GM11168 (cell line): ENCODE data around the gene SLC2A2.

Experiments
- in situ Hi-C: fragments of 300-500 bp; cut with MboI; formaldehyde crosslinking; loops from one replicate; pipeline ENCODE4 v1.12.0; 2022; ENCODE audit warnings: low sequenced_read_pairs; ENCODE audit not compliant: unreplicated experiment

The SLC2A2 gene

DNA sequence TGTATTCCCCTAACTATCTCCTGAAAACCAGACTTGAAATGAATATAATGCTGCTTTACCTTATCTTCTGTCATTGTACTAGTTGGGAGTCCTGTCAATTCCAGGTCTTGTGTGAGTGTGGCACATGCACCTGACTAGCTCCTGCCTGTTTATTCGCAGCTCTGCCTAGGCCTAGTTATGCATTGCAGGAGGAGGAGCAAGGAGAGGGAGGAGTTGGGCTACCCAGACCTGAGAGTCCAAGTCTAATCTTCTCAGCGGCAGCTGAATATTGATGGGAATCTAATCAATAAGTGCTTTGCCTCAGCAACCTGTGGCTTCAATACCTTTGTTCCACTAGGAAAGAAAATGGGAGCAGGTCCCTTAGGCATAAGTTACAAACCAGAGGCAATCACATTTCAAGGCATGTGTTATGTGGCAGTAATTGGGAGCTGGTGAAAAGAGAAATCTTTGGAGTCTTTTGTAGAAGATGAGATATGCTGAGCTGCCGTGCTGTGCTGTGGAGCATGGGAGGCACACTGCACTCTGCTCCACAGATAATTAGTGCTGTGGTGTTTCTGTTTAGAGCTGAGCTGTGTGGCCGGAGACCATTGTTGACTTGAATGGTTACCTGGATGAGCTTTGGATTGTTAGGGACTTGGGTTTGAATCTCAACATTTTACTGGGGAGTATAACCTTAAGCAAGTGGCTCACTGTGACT lies at the start of gene SLC2A2:
TSS of gene SLC2A2 (minus strand) at position 124 of the 697 bp plus-strand sequence. CDS start at position 74, 50 bp downstream.
- in situ Hi-C loops = no loop called here

DNA sequence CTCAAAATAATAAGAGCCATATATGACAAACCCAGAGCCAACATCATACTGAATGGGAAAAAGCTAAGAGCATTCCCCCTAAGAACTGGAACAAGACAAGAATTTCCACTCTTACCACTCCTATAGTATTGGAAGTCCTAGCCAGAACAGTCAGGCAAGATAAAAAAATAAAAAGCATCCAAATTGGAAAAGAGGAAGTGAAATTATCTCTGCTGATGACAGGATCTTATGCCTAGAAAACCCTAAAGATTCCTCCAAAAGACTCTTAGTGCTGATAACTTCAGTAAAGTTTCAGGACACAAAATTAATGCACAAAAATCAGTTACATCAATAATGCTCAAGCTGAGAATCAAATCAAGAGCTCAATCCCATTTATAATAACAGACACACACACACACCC lies 45.9 kb upstream of the SLC2A2 start:
- in situ Hi-C loops = no loop called here

DNA sequence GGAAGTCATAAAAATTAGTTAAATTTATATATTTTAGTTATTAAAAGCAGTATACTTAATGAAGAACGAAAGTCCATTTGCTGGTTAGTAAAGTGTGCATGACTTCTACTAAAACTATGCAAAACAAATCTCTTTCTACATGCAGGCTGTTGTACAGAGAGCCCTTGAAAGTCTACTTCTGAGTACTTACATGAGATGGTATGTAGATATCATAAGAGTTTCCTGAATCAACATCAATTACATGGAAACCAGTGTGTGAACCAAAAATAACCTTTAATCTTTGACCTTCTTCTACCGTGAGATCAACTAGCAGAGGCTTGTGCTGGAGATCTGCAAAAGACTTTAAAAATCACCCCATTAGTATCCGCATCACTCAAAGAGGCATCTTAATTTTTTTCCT lies 42.1 kb upstream of the SLC2A2 start:
- in situ Hi-C loops = no loop called here

DNA sequence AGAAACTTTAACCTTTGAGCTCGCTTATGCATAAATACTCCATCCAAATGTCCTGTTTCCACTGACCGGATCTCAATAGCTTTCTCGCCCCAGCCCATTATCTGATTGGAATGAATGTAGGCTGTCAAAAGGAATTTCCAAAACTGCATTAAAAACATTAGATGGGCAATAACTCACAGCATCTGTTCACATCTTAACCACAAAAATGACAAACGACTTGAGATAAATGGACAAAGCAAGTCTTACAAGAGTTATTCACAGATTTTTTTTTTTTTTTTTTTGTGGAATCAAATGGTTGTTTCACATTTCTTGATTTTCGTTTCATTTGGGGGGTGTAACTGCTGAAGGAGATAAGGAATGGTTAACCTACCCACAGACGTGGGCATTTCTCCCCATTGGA lies 39.7 kb upstream of the SLC2A2 start:
- in situ Hi-C loops = no loop called here

DNA sequence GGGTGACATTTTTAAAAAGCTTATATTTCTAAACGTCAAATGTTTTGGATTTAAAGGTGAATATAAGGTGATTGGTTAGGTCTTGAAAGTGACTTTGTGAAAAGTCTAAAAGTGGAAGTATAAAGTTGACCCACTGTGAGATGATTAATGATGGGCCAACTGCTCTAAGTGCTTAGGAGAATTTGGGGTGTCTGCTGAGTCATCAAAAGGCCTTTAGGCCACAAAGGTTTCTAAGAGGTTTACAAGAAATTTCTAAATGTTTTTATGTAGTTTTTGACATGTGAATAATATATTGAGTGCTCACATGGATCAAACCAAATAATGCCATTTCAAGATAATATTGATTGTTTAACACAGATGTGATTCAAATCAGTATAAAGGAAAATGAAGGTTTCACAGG lies 39.2 kb upstream of the SLC2A2 start:
- in situ Hi-C loops = no loop called here

DNA sequence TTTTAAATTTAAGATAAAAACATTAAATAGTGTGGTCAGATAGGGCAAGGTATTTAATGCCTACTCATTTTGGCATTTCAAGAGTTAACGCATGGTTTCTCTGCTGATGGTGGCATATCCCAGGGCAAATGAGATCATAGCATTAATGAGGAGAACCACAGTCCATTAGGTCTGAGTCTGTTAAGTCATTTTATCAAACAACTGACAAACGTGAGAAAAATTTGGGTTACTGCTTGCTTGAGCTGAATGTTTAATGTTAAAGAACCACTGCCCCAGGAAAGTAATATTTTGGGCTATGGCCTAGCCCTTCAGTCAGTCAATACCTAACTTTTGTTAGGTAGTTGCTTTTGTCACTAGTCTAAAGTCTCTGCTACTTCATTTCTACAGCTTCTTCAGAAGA lies 37.9 kb upstream of the SLC2A2 start:
- in situ Hi-C loops = no loop called here

DNA sequence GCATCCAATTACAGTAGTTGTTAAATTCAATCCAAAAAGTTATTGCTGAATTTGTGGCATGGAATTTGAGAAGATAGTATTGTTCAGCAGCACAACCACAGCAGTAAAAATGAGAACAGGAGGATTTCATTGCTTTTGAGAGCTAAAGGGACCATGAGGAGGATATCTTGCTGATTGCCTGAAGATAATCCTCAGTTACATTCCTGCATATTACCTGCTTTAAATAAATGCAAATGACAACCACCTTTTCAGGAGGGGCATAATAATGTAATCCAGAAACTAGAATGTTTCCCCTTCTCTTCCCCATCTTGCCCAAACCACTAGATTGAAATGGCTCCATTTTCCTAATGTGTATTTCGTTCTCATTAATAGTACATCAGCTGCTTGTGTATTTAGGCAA lies 35.2 kb upstream of the SLC2A2 start:
- in situ Hi-C loops = no loop called here

DNA sequence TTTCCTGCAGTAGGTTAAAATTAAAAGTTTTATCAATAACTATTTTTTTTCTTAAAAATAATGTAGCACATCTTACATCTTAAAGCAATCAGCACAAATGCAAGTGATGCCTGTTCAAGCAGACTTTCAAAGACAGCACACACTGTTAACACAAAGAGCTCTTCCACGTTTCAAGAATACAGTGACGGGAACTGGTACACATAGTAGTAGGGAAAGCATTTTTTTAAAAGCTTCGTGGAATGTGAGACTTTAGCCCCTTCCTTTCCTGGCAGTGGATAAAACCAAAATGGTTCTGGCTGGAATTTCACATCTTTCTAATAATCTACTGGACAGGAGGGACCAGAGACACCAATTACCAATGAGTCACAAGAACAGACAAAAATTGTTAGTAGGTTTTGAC lies 33.5 kb upstream of the SLC2A2 start:
- in situ Hi-C loops = no loop called here

DNA sequence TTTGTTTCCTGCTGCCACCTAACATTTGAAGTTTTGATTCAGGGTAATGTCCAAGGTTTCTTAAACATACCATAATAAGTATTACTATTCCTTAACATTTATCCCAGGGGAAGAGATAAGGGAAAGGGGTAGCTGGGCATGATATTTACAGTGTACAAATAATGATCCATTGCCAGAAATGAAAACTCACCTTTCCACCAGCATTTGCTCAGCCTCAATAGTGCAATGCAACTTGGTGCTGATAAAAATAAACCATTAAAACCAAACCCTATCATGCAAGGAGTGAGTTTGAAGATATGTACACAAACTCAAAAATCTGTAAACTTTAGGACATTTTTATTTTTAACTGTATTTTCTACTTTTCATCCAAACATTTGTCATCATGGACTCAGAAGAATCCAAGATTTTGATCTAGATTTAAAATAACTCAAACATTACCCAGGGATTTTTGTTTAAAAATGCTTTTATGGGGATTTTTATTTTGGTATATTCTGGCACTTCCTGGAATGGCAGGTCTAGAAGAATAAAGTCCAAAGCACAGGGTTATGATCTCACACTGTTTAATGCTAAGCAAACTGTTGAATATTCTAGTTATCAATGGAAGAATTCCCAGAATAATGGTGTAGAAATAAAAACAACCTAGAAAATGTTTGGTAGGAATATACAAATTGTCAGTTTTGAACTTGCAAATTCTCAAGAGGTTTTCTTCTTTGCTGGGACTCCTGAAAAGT lies 32.5 kb upstream of the SLC2A2 start:
- in situ Hi-C loops = no loop called here

DNA sequence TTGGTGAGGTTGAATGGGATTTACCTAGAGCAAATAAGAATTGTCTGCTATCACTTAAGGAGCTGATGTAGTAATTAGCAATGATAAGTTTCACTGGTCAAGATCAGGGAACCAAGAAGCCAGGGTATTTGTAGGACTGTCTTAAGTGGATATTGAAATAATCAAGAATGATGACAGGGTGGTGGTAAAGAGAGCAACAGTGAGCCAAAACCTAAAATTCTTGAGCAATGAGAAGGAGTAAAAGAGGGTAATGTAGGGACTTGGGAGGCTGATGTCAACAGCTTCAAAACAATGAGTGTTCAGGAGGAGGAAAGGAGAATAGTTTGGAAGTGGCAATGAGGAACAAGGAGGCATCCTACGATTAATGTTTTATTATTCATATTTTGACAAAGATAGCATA lies 31.5 kb upstream of the SLC2A2 start:
- in situ Hi-C loops = no loop called here

DNA sequence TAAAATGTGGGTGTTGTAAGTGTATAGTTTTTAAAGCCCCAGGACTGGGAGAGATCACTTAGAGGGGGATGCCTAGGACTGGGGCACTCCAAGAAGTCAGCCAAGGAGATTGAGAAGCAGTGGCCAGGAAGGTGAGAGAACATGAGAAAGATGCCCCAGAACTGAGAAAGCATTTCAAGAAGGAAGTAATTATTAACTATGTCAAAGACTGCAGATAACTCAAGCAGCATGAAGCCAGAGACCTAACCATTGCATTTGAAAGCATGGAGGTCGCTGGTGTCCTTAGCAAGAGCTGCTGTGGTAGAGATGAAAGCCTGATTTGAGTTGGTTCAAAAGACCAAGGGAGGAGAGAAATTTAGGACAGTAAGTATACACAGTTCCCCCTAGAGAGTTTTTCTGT lies 30.6 kb upstream of the SLC2A2 start:
- in situ Hi-C loops = no loop called here

DNA sequence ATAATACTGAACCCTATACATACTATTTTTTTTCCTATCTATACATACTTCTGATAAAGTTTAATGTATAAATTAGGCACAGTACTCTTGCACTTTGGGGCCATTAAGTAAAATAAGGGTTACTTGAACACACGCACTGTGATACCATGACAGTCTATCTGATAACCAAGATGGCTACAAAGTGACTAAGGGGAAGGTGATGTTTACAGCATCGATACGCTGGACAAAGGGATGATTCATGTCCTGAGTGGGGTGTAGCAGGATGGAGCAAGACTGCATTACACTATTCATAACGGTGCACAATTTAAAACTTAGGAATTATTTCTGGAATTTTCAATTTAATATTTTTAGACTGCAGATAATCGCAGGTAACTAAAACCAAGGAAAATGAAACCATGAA lies 30.0 kb upstream of the SLC2A2 start:
- in situ Hi-C loops = no loop called here

DNA sequence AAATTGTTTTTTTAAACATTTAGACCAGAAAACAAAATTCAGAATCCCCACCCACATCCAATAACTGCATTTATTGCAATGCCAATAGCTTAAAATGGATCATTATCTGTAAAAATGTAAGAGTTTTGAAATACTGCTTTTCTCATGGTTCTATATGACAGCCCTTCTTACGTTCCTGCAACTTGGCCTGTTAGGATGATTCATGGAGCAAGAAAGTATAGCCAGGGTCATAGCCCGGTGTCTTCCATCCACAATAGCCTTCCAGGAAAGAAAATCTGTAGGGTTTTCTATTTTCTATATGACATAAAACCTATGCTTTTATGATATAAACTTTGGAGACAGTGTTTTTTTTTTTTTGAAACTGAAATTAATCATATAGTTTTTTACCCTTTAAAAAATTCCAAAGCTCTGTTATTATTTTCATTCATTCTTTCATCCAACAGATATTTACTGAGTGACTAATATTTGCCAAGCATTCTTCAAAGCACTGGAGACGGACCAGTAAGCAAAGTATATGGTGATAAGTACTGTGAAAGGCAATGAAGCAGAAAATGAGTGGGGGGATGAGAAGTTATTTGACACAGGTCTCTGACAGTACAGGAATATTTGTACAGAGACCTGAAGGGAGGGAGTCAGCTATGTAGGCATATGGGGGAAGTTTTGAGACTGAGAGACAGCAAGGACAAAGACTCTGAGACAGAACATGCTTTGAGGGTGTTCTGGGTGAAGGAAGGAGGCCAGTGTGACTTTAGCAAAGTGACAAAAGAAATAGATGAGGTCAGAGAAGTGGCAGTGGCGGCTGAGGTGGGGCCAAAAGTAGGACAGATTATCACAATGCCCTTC lies 29.0 kb upstream of the SLC2A2 start:
- in situ Hi-C loops = no loop called here

DNA sequence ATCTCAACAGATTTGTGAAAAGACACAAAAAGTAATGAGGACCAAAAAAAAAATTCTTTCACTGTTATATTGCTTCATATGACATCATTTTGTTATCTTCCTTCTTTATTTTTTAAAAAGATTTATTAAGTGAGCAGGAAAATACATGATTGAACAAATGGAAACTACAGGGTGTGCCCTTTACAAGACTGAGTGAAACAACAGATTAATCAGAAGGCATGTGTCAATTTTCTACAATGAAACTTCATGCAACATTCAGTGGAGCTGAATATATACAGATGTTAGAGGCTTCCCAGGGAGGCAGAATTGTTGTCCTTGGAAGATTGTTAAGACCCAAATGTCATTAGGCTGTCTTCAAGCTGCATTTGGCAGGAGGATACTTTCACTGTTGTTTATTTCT lies 28.4 kb upstream of the SLC2A2 start:
- in situ Hi-C loops = no loop called here

DNA sequence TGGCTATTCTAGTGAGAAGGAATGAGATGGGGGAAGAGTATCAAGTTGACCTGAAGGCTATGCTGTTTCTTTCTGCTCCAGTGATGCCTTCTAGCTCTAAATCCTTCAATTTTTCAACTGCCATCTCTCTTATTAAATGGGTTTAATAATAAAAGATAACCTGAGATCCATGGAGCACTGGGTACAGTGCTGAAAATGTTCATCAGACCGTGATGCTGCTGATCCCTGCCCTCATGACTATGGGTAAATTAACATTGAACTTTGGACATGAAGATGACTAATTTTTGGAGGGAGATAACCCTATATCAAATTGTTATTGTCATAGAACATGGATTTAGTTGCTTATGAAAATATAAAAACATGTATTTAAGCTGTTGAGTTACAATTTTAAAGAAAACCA lies 27.7 kb upstream of the SLC2A2 start:
- in situ Hi-C loops = no loop called here

DNA sequence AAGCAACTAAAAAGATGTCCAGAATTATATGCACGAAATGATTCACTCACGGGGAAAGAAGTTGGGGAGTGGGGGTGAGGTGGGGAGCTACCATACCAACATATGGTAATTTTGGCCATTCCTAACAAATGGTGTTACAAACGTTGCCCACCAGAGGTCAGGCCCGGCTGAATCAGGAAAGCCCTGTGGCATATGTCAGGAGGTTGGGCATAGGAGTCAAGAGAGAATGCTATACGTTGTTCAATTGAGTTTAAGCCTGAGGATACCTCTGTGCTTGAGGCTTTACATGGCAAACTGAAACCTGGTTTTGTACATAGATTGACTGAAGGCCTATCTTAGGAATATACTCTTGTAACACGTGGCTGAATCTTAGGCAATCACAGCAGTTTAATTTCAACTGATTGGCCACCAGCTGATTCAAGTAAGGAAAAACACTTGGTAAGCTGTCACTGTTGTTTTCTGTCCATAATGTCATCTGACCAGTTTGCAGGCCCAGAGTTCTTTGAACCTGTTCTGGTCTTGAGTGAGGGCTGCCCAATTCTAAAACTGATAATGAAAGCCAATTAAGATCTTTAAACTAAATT lies 23.4 kb upstream of the SLC2A2 start:
- in situ Hi-C loops = loop anchor here (5.0 kb wide), 1 partner anchor 502 kb away; no protein-coding TSS in a partner anchor

DNA sequence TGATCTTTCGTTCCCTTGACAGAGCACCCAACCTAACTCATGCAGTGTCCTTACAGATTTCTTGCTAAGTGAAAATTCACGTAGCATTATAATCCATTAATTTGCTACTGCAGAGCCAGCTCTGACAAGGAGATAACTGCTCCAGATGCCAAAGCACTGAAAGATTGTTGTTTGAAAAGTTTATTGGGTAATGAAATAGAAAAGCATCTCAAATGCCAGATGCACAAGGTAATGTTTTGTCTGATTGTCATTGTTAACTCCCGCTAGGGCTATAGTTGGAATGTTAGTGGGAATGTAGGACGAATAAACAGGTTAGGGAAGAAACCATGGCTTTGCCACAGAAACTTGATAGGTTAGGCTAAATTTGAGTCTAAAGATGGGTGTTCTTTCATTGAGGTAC lies 20.2 kb upstream of the SLC2A2 start:
- in situ Hi-C loops = loop anchor here (5.0 kb wide), 1 partner anchor 506 kb away; no protein-coding TSS in a partner anchor

DNA sequence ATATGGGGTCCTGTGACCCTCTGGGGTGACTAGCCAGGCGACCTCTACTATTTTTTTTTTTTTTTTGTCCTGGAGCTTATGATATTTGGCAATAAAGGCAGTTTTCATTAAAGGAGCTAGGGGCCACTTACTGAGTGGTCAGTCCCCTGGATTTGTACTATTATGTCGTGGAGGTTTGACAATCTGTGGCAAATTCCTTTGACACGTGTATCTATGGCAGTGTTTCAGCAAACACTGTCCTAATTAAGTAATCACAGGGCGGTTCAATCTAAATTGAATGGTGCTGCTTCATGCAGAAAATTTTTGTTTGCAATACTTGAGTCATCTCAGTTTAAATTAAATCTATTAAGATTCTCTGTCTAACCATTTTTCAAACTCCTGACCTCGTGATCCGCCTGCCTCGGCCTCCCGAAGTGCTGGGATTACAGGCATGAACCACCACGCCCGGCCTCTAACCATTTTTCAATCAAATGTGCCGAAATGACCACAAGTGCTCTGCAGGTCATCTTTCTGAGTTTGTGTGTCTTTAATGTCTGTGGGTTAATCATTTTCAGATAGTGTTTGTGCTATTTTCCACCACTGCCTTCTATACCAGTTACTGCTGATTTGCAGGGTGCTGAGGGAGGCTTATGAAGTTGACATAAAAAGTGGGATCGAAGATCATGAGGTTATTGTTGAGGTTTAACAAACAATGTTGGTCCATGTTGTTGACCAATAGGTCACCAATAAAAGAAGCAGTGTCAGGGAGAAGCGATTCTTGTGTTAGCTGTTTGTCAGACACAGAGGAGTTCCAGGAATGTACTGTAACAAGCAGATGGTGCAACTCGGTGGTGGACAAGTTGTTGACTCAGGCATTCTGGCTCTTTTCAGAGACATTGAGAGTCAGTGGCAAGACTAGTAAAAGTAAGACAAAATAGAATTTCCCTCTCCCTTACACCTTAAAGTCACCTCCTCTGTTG lies 18.6 kb upstream of the SLC2A2 start:
- in situ Hi-C loops = loop anchor here (5.0 kb wide), 1 partner anchor 507 kb away; no protein-coding TSS in a partner anchor

DNA sequence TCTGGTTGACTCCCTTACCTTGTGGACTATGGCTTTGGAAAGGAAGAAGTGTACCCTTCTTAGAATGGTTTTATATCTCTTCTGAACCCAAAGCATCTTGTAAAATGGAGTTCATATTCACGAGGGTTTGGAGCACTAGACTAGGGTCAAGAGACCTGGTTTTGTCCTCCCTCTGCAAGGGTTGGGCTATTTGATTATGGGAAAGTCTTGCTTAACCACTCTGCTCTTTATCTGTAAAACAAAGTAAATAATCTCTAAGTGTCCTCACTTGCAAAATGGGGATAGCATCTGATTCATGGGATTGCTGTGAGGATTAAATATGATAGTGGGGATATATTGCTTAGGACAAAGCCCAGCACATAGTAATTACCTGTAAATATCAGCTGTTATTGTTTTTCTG lies 17.9 kb upstream of the SLC2A2 start:
- in situ Hi-C loops = no loop called here
